ENCODE data around the gene TRIM69.

- TF ChIP-seq EZH2phosphoT487 (IDR thresholded peaks at IDR 0.05; ENCODE audit: unreplicated experiment) (no peak), ZNF462 (CRISPR knock-in tag; IDR thresholded peaks at IDR 0.05) (no peak), CREB1 (CRISPR knock-in tag; IDR thresholded peaks at IDR 0.05; ENCODE audit: low read depth) (no peak), CTCF (conservative IDR thresholded peaks at IDR 0.05; ENCODE audit: low read depth in 2 of 2) (no peak), EZH2 (IDR thresholded peaks at IDR 0.05; ENCODE audit: low read depth, unreplicated experiment) (no peak), ETS1 (IDR thresholded peaks at IDR 0.05) (no peak), POLR2AphosphoS5 (IDR thresholded peaks at IDR 0.05; ENCODE audit: low read depth) (no peak)
Observed at GRCh38 chr15:44736181-44736765, at the start of gene TRIM69.

Data from GM23338 (cell line).